ENCODE results near the gene CUZD1.
"Not testable (repeated sequence)": the region's sequence is repeated elsewhere in the genome, so short reads cannot be mapped to it uniquely, and the experiment has no call there.

DNA sequence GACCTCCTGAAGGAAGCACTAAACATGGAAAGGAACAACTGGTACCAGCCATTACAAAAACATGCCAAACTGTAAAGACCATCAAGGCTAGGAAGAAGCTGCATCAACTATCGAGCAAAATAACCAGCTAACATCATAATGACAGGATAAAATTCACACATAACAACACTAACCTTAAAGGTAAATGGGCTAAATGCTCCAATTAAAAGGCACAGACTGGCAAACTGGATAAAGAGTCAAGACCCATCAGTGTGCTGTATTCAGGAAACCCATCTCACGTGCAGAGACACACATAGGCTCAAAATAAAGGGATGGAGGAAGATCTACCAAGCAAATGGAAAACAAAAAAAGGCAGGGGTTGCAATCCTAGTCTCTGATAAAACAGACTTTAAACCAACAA lies 23.1 kb upstream of the CUZD1 start:
- TF ChIP-seq, protein P1, sequence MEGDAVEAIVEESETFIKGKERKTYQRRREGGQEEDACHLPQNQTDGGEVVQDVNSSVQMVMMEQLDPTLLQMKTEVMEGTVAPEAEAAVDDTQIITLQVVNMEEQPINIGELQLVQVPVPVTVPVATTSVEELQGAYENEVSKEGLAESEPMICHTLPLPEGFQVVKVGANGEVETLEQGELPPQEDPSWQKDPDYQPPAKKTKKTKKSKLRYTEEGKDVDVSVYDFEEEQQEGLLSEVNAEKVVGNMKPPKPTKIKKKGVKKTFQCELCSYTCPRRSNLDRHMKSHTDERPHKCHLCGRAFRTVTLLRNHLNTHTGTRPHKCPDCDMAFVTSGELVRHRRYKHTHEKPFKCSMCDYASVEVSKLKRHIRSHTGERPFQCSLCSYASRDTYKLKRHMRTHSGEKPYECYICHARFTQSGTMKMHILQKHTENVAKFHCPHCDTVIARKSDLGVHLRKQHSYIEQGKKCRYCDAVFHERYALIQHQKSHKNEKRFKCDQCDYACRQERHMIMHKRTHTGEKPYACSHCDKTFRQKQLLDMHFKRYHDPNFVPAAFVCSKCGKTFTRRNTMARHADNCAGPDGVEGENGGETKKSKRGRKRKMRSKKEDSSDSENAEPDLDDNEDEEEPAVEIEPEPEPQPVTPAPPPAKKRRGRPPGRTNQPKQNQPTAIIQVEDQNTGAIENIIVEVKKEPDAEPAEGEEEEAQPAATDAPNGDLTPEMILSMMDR (IDR thresholded peaks at IDR 0.05), result not testable (repeated sequence)
- TF ChIP-seq POLR2A (IDR thresholded peaks at IDR 0.05; ENCODE audit: low read depth), result not testable (repeated sequence)

Data from esophagus muscularis mucosa (tissue), 3 donors.